Measurements from ENCODE around the gene MYNN.
A peak's percentile ranks its signal among the peaks of the same experiment; 100 is the strongest.

MYNN gene

GRCh38 chr3:169769287-169770181 lies 3.7 kb upstream of the MYNN start, which contains the start of gene ACTRT3 (continued):
- TF ChIP-seq ZNF449 (tag by site-specific recombination; IDR thresholded peaks at IDR 0.05) (no peak), WT1 (tag by site-specific recombination; IDR thresholded peaks at IDR 0.05) (no peak), REST (tag by site-specific recombination; IDR thresholded peaks at IDR 0.05) (0 out of 2 replicates have a peak, but pooled peaks have one; percentile 39), ZNF580 (tag by site-specific recombination; IDR thresholded peaks at IDR 0.05) (no peak), ZNF692 (tag by site-specific recombination; IDR thresholded peaks at IDR 0.05) (0 out of 2 replicates have a peak, but pooled peaks have one; percentile 30), CTCF (tag by site-specific recombination; IDR thresholded peaks at IDR 0.05) (peak; percentile 42), ZNF488 (tag by site-specific recombination; IDR thresholded peaks at IDR 0.05) (no peak), ZNF174 (tag by site-specific recombination; IDR thresholded peaks at IDR 0.05) (no peak), ZBTB1 (tag by site-specific recombination; IDR thresholded peaks at IDR 0.05) (no peak), ZFP41 (tag by site-specific recombination; IDR thresholded peaks at IDR 0.05; ENCODE audit: borderline replicate concordance) (no peak), ZNF654 (tag by site-specific recombination; IDR thresholded peaks at IDR 0.05; ENCODE audit: low read depth) (no peak), ZNF521 (tag by site-specific recombination; IDR thresholded peaks at IDR 0.05) (no peak), ZNF311 (tag by site-specific recombination; IDR thresholded peaks at IDR 0.05; ENCODE audit: borderline replicate concordance) (no peak), ZNF350 (tag by site-specific recombination; IDR thresholded peaks at IDR 0.05) (no peak), ZNF791 (tag by site-specific recombination; IDR thresholded peaks at IDR 0.05) (no peak), ZNF362 (tag by site-specific recombination; IDR thresholded peaks at IDR 0.05) (no peak), ZNF473 (tag by site-specific recombination; IDR thresholded peaks at IDR 0.05) (no peak), ZNF26 (tag by site-specific recombination; IDR thresholded peaks at IDR 0.05) (no peak), ZFP37 (tag by site-specific recombination; IDR thresholded peaks at IDR 0.05) (no peak), ZNF548 (tag by site-specific recombination; IDR thresholded peaks at IDR 0.05) (no peak), ELK4 (IDR thresholded peaks at IDR 0.05; ENCODE audit: borderline replicate concordance, low read depth, low read length) (no peak), ZNF510 (tag by site-specific recombination; IDR thresholded peaks at IDR 0.05; ENCODE audit: insufficient replicate concordance) (no peak), ZNF23 (tag by site-specific recombination; IDR thresholded peaks at IDR 0.05; ENCODE audit: borderline replicate concordance) (no peak), ZNF394 (tag by site-specific recombination; IDR thresholded peaks at IDR 0.05; ENCODE audit: borderline replicate concordance) (peak; percentile 21; the same call in 1 of the 2 replicates)
